ENCODE measurements around the gene KLHDC8B. TPM values are rescaled to one million over a fixed set of nuclear protein-coding genes. Genes with fewer than 3 reads are reported as not detected.
A peak's percentile ranks its signal among the peaks of the same experiment; 100 is the strongest.
"Not testable (repeated sequence)": the region's sequence is repeated elsewhere in the genome, so short reads cannot be mapped to it uniquely, and the experiment has no call there.

The KLHDC8B gene
- total RNA-seq, 1 donor from 2014 or later: 35.1 TPM

- no peak for DNase-seq (ENCODE audit: low spot score)
These were observed 12.5 kb downstream of the KLHDC8B start for GRCh38 chr3:49183873-49184272.

- no peak for DNase-seq (ENCODE audit: low spot score)
These were observed 20.3 kb downstream of the KLHDC8B start for GRCh38 chr3:49191741-49192140.

- DNase-seq (ENCODE audit: low spot score): no peak
These were observed 26.8 kb downstream of the KLHDC8B start for GRCh38 chr3:49198161-49198560.

- no peak for DNase-seq (ENCODE audit: low spot score)
These were observed 27.3 kb downstream of the KLHDC8B start for GRCh38 chr3:49198611-49199230.

- DNase-seq (ENCODE audit: low spot score): peak; percentile 84
These were observed 28.0 kb downstream of the KLHDC8B start for GRCh38 chr3:49199239-49199899.

- DNase-seq (ENCODE audit: low spot score): no peak
These were observed 28.5 kb downstream of the KLHDC8B start for GRCh38 chr3:49199900-49200281.

- DNase-seq (ENCODE audit: low spot score): no peak
These were observed 42.1 kb downstream of the KLHDC8B start for GRCh38 chr3:49213541-49213943.

GRCh38 chr3:49213998-49214397 is 42.6 kb downstream of the KLHDC8B start:
- DNase-seq (ENCODE audit: low spot score): no peak

- DNase-seq (ENCODE audit: low spot score): not testable (repeated sequence)
These were observed 45.3 kb downstream of the KLHDC8B start for GRCh38 chr3:49216687-49217086.

- DNase-seq (ENCODE audit: low spot score): not testable (repeated sequence)
These were observed 45.7 kb downstream of the KLHDC8B start for GRCh38 chr3:49217108-49217507.

- no peak for DNase-seq (ENCODE audit: low spot score)
These were observed 46.5 kb downstream of the KLHDC8B start for GRCh38 chr3:49217688-49218470.

GRCh38 chr3:49218471-49218989 is 47.1 kb downstream of the KLHDC8B start:
- peak; percentile 91 for DNase-seq (ENCODE audit: low spot score)

- DNase-seq (ENCODE audit: low spot score): no peak
These were observed 47.7 kb downstream of the KLHDC8B start for GRCh38 chr3:49219132-49219531.

GRCh38 chr3:49220985-49221563 is 49.7 kb downstream of the KLHDC8B start:
- DNase-seq (ENCODE audit: low spot score): not testable (repeated sequence)

GRCh38 chr3:49222002-49222401 is 50.6 kb downstream of the KLHDC8B start:
- DNase-seq (ENCODE audit: low spot score): no peak

Other genes with a start within 250 kb of the KLHDC8B start
- gene P4HTM, start 181.4 kb upstream of the KLHDC8B start, total RNA-seq: 104 TPM
- 283 TPM for gene WDR6, start 164.2 kb upstream of the KLHDC8B start, total RNA-seq
- 37.1 TPM for gene DALRD3, start 153.0 kb upstream of the KLHDC8B start, total RNA-seq
- 83.3 TPM for gene NDUFAF3, start 149.5 kb upstream of the KLHDC8B start, total RNA-seq
- 136 TPM for gene IMPDH2, start 142.2 kb upstream of the KLHDC8B start, total RNA-seq
- 83.9 TPM for gene QRICH1, start 77.5 kb upstream of the KLHDC8B start, total RNA-seq
- 207 TPM for gene QARS1, start 66.8 kb upstream of the KLHDC8B start, total RNA-seq
- 85.6 TPM for gene USP19, start 50.8 kb upstream of the KLHDC8B start, total RNA-seq
- gene LAMB2, start 38.5 kb upstream of the KLHDC8B start, total RNA-seq: 733 TPM
- gene CCDC71, start 5.3 kb upstream of the KLHDC8B start, total RNA-seq: 21.6 TPM
- 5.0 TPM for gene C3orf62, start 105.6 kb downstream of the KLHDC8B start, total RNA-seq
- 60.5 TPM for gene USP4, start 168.5 kb downstream of the KLHDC8B start, total RNA-seq
- 296 TPM for gene GPX1, start 186.8 kb downstream of the KLHDC8B start, total RNA-seq
- gene RHOA, start 240.4 kb downstream of the KLHDC8B start, total RNA-seq: 386 TPM
- 57.6 TPM for gene TCTA, start 240.8 kb downstream of the KLHDC8B start, total RNA-seq